Adrenal gland (tissue), 5 donors: ENCODE results near the gene ASTN1.

Source experiments
- CTCF ChIP-seq, 6 experiments: fragments of 450-650 bp in 4 of 6; fragments of 200-600 bp in 2 of 6; sonication (generic) in 1 of 6; IDR thresholded peaks; 1 replicate in 5 of 6; 2 replicates in 1 of 6; pipeline versions ENCODE4 v1.5.1 to v1.8.0; 2016 to 2021; ENCODE audit warnings: antibody characterized with exemption in 6 of 6, mild to moderate bottlenecking in 2 of 6, moderate library complexity in 1 of 6
- POLR2A ChIP-seq, 2 donors: fragments of 450-650 bp; IDR thresholded peaks; one replicate each; pipeline ENCODE4 v1.6.1; 2017; ENCODE audit warnings: antibody characterized with exemption in 2 of 2, mild to moderate bottlenecking in 2 of 2, moderate library complexity in 1 of 2
- donor health status: DM: no; HTN: no; CAD: no.

DNA sequence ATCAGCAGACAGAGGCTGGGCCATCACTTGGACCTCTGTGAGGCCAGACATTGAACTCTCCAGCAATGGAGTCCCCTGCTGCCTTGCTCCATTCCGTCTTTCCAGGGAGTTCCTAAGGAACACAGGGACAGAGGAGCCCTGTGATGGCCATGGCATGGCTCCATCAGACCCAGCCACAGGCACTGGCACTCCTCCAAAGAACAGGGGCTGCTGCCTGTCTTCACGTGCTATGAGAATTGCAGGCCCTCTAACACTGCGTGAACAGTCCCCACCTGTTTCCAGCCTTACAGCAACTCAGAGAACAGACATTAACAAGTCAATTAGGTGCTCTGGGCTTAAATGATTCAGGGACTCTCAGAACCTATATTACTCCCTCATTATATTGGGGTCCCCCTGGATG is 140.8 kb downstream of the ASTN1 start:
- no peak for TF ChIP-seq CTCF (IDR thresholded peaks at IDR 0.05)
- TF ChIP-seq POLR2A (IDR thresholded peaks at IDR 0.05): no peak
